Neutrophil (primary cell): Measurements from ENCODE around the gene HOXB4.

Experiments used
- H3K27ac ChIP-seq: fragments of 200-600 bp; sonication (generic); 2 replicates; pipeline ENCODE4 v1.5.1; 2016; ENCODE audit warnings: mild to moderate bottlenecking, moderate library complexity
- H3K27me3 ChIP-seq: fragments of 200-600 bp; sonication (generic); 2 replicates; pipeline ENCODE4 v1.6.0; 2016; ENCODE audit warnings: mild to moderate bottlenecking
- H3K36me3 ChIP-seq: fragments of 200-600 bp; sonication (generic); 2 replicates; pipeline ENCODE4 v1.5.1; 2017
- H3K4me1 ChIP-seq, 2 experiments: fragments of 200-600 bp in 1 of 2; sonication (generic) in 1 of 2; 1 replicate in 1 of 2; 2 replicates in 1 of 2; pipeline versions ENCODE4 v1.5.1 to v1.6.1; 2013 to 2016; ENCODE audit warnings: low read depth in 1 of 2, low read length in 1 of 2, mild to moderate bottlenecking in 1 of 2, moderate library complexity in 1 of 2; ENCODE audit not compliant: control insufficient read depth in 1 of 2, insufficient read depth in 1 of 2
- H3K4me3 ChIP-seq, 2 experiments: fragments of 200-600 bp in 1 of 2; sonication (generic) in 1 of 2; 1 replicate in 1 of 2; 2 replicates in 1 of 2; pipeline ENCODE4 v1.5.1; 2013 to 2016; ENCODE audit warnings: low read depth in 1 of 2, low read length in 1 of 2, mild to moderate bottlenecking in 1 of 2, moderate library complexity in 1 of 2
- H3K9me3 ChIP-seq: fragments of 200-600 bp; sonication (generic); 2 replicates; pipeline ENCODE4 v1.5.1; 2016
- CTCF ChIP-seq: fragments of 200-600 bp; sonication (generic); IDR thresholded peaks from 2 replicates; pipeline ENCODE4 v1.5.1; 2016; ENCODE audit warnings: antibody characterized with exemption

The HOXB4 gene

DNA sequence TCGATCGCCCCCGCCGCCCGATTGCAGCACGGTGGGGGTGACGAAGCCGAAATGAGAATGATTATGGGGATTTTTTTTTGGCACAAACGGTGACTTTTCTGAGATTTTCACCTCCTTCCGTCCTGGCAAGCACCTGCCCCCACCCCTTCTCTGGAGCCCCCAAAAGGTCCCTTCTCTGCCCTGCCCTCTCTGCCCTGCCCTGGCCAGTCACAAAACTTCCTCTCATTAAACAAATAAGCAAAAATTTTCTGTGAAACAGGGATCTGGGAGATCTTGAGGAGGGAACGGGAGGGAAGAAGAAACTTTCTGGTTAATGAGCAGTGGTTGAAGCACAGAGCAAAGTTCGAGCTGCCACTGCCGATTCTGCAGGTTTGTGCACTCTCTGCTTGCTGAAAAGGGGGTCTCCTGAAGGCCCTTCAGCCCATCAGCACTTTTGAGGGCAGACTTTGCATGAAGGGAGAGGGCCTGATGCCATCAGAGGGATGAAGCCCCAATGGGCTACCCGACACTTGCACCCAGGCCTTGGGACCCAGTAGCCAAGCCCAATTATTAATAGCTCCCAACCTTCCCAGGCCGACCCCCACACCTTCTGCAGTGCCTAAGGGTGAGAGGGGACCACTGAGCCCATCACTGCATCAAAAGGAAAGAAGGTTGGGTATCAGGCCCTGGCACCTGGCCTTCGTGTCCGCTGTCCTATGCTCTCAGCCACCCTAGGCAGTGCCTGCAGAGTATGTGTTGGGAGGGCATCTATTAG is 38.0 kb upstream of the HOXB4 start:
- no peak overlapping the region for H3K27ac ChIP-seq

GRCh38 chr17:48615047-48615962 is 37.2 kb upstream of the HOXB4 start, which contains the start of gene HOXB8:
Gene HOXB8, minus strand, starts transcription at chr17:48615292. Its CDS starts 588 bp downstream, at chr17:48614704.
- no peaks in the 10 kb centered on the region for H3K36me3 ChIP-seq
- no peaks in the 10 kb centered on the region for H3K9me3 ChIP-seq
- TF ChIP-seq CTCF: no peak
- no peak within 1 kb of the TSS for H3K27ac ChIP-seq
- peaks cover 10 to 18% of the 10 kb centered on the region in 2 experiments for H3K4me1 ChIP-seq
- peaks cover 100% of the 10 kb centered on the region for H3K27me3 ChIP-seq
- H3K4me3 ChIP-seq: no peak within 1 kb of the TSS

More for the DNA sequence above, 38.0 kb upstream of the HOXB4 start:
- H3K9me3 ChIP-seq: no peaks in the 10 kb centered on the region
- TF ChIP-seq CTCF: no peak
- no peaks in the 10 kb centered on the region for H3K36me3 ChIP-seq
- H3K4me3 ChIP-seq: no peak overlapping the region
- peaks cover 100% of the 10 kb centered on the region for H3K27me3 ChIP-seq
- H3K4me1 ChIP-seq: peaks cover 2 to 10% of the 10 kb centered on the region in 2 experiments

DNA sequence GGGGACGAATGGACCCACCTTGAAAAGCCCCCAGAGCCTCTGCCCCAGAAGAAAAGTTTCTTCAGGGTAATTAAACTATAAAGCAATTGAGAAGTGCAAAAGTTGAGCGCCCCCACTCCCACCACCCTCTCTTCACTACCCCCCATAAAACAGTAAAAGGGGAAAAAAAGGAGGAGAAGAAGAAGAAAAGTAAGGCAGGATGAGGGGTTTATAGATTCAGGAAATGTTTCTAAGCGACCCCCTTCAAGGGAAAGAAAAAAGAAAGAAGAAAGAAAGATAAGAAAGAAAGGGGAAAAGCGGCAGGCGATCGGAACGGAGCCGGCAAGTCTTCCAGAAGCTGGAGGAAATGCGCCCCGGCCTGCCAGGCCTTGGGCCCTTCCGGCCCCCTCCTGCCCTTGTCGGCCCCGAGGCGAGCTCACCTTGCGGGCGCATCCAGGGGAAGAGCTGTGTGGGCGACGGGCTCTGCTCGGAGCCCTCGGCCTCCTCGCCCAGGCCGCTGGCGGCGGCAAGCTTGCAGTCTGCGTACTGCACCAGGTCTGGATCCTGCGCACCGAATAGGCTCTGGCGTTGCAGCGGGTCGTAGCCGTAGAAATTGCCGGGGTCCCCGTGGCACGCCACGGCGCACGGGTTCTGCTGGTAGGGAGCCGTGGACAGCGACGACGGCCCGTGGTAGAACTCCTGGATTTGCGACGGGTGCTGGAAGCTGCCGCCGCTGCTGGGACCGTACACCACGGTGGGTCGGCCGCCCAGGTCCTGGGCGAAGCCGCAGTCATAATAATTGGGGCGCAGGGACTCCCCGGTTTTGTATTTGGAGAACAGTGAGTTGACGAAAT is 35.9 kb upstream of the HOXB4 start:
- Histone ChIP-seq H3K4me3 (no peak overlapping the region), H3K27me3 (peaks cover 100% of the 10 kb centered on the region), H3K4me1 (peaks cover 12 to 24% of the 10 kb centered on the region in 2 experiments), H3K36me3 (no peaks in the 10 kb centered on the region), H3K27ac (no peak overlapping the region), H3K9me3 (no peaks in the 10 kb centered on the region)
- TF ChIP-seq CTCF: no peak

DNA sequence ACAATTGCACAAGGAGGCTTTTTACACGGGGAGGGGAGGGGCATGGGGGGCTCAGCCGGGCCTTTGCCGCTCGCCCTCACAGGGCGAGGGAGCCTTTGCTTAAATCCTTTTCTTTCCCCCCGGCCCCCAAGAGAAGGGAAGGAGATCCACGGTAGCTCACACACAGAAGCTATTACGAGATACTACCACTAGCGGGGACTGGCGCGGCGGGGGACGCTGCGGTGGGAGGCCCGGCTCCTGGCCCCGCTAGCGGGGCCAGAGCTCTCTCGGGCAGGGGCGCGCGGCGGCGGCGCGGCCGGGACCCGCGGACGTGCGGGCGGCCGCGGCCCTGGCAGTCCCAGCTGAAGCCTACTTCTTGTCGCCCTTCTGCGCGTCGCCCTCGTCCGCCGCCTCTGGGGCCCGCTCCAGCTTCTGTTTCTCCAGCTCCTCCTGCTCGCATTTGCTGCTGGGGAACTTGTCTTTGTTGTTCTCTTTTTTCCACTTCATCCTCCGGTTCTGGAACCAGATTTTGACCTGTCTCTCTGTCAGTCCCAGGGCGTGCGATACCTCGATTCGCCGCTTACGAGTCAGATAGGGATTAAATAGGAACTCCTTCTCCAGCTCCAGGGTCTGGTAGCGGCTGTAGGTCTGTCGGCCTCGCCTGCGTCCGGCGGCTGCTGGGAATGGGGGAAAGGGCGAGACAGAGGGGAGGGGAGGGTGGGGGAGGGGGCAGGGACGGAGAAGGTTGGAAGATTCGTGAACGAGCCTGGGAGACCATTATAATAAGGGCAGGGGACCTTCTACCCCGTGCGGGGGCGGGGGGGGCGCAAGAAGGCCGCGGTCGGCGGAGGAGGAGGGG is 34.9 kb upstream of the HOXB4 start:
- peaks cover 100% of the 10 kb centered on the region for H3K27me3 ChIP-seq
- H3K27ac ChIP-seq: no peak overlapping the region
- H3K9me3 ChIP-seq: no peaks in the 10 kb centered on the region
- no peaks in the 10 kb centered on the region for H3K36me3 ChIP-seq
- H3K4me1 ChIP-seq: peaks cover 12 to 24% of the 10 kb centered on the region in 2 experiments
- H3K4me3 ChIP-seq: no peak overlapping the region
- TF ChIP-seq CTCF: no peak
